Measurements from ENCODE around the gene GALNT13.

Gene GALNT13

GRCh38 chr2:153871231-153872221, at the start of gene GALNT13:
GALNT13 (plus strand) TSS chr2:153871922.
- DNase-seq, result no peak

DNA sequence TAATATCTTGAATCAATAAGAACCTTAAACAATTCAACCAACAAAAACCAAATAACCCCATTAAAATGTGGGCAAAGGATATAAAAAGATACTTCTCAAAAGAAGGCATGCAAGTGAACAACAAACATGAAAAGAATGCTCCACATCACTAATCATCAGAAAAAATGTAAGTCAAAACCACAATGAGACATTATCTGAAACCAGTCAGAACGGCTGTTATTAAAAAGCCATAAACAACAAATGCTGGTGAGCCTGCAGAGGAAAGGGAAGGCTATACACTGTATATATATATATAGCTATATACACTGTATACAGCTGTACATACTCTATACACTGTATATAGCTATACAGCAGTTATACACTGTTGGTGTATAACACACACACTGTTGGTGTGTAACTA, 47.8 kb upstream of the GALNT13 start:
- DNase-seq, result no peak

GRCh38 chr2:153828335-153828734, 43.4 kb upstream of the GALNT13 start:
- no peak for DNase-seq

GRCh38 chr2:153834662-153835061, 37.1 kb upstream of the GALNT13 start:
- no peak for DNase-seq

DNA sequence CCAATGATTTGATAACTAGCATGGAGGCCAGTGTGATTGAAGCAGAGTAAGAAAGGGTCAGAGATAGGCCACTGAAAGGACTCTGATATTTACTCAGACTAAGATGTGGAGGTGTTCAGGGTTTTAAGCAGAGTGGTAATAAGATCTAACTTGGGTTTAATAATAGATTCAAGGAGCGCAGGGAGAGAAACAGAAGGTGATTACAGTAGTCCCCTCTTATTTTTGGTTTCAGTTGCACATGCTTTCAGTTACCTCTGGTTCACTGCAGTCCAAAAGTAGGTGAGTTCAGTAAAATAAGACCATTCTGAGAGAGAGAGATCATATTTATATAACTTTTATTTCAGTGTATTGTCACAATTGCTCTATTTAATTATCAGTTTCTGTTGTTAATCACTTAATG, 13.5 kb upstream of the GALNT13 start:
- DNase-seq, result no peak

DNA sequence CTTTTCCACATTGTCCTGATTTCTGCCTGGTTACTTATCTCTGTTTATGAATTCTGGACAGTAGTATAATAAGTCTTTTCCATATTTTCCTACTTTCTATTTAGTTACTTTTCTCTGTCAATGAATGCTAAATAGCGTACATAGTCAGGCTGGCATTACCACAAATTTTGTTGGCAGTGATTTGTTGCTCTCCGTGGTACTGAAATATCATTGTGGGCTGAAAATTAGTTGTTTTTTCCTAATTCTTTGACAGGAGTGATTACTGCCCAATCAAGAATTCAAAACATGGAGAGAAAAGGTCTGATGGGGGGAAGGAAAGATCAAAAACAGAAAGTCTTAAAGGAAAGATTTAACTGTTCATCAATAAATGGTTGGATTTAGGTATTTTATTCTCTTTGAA, 7.7 kb upstream of the GALNT13 start:
- DNase-seq, result no peak

GRCh38 chr2:153866595-153866994, 5.1 kb upstream of the GALNT13 start:
- no peak for DNase-seq

- DNase-seq, result no peak
These were observed 1.4 kb upstream of the GALNT13 start for GRCh38 chr2:153870308-153870707.

- no peak for DNase-seq
These were observed 759 bp downstream of the GALNT13 start for GRCh38 chr2:153872311-153873051.

DNA sequence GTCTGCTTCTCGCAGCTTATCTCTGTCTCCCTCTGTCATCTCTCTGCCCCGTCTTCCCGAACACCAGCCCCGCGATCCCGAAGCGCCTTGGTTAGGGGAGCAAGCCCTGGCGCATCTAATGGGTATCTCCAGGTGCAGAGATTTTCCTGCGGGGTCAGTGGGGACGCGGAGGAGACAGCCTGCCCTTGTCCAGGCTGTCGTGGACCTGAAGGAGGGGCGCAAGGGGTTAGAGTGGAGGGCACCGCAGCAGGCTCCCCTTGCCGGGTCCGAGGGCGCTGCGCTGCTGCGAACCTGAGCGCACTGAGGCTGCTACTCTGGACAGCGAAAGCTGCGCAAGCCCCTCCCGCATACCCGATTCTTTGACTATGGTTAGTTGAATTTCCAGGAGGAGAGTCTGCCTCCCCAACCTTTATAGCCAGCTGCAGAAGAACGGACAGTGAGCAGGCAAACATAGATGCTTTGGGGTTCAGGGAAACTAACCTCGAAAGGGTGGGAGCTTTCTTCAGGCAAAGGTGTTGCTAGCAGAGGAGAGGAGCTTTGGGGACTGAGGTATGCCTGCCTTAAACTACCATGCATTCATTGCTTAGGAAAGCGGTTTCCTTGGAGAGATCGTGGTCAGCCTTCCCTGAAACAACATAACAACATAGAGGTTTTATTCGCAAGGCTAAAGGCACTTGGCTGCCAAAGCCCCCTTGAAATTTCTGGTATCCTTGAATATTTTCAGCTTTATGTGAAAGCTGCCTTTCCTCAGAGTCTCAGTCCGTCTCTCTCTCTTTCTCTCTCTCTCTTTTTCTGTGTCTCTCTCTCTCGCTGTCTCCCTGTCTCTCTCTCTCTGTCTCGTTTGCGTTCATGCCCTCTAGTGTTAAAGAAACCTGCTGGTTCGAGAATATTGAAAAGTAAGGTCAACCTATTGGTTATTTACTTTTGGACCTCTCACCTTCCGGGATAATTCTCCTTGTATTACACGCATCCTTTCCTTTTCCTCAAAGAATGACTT, 1.6 kb downstream of the GALNT13 start:
- no peak for DNase-seq

DNA sequence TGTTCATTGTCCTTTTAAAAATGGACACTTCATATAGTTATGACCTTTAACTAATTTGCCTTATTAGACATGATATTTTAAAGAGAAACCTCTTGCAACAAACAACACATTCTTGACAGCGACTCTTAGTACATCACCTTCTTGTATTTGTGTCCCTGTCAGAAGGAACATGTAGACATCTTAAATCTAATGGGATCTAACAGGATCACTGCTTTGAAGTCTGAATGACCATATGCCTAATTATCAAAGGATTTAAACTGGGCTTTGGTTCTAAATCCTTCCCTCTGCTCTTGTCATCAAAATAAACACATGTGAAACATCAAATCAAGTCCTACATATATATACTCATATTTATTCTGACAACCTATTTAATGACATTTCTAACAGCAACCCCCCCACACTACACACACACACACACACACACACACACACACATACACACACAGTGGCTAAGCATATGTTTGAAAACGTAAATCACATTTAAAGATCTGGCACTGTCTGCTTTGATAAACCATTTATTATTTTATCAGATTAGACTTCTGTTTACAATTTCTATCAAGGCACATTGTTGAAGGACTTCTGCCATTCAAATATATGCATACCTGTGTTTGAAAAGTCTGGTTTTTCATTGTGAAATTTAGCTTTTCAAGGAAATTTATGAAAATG, 4.2 kb downstream of the GALNT13 start:
- no peak for DNase-seq

DNA sequence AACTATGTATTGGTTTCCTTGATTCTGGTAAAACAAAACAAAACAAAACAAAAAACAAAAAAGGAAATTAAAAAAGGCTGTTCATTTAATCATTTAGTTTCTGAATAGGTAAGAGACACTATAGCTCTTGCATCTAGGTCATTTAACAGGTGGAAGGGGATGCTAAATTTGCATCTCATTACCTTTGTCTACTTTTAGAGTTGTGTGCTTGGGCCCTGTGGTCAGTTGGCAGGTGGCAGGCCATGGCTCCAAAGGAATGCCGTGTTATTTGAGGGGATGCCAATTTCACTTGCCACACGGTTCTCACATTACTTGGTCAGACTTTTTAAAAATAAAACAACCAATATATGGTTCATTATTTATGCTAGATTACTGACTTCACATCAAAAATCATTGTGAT, 9.2 kb downstream of the GALNT13 start:
- no peak for DNase-seq

- DNase-seq, result no peak
These were observed 15.1 kb downstream of the GALNT13 start for GRCh38 chr2:153886833-153887232.

GRCh38 chr2:153890576-153890975, 18.9 kb downstream of the GALNT13 start:
- DNase-seq, result no peak

- DNase-seq, result no peak
These were observed 19.3 kb downstream of the GALNT13 start for GRCh38 chr2:153891051-153891450.

DNA sequence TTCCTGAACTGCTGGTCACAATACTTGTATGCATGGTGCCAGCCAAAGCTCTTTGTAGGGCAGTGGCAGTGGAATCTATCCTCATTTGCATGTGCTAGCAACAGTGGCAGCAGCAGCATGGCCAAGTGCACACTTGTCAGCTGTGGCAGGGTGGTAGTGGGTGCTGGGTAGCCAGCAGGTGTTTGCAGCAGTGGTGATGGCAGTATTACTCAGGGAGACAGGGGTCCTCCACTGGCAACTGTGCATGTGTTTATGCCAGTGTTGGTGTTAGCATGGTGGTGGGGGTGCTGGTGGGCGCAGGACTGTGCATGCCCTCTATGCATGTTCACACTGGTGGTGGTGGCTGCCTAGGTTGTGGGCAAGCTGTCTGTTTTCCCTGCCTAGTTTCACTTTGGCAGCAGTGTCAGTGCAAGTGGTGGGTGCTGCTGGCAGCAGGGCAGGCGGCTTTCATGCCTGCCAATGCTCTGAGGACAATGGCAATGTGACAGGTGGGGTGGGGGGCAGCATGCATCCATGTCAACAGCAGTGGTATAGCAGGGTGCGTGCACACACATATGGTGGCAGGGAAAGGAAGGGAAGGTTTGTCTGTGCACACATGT, 41.2 kb downstream of the GALNT13 start:
- no peak for DNase-seq

DNA sequence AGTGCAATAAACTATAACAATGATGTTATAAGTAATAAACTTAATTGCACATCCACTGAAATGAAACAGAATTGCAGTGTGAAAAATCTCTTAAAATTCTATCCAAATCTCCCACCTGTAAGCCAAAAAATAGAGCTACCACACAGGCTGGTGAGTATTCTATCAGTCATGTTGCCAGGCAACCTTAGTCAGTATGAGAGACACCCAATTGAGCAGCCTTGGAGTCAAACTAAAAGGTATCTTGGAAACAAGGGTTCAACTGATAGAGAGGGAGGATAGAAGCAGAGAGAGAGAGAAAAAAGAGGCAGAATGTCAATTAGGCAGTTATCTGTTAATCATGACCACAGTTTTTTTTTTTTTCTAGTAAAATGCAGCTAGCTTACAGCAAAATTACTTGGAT, 45.8 kb downstream of the GALNT13 start:
- DNase-seq, result no peak

DNA sequence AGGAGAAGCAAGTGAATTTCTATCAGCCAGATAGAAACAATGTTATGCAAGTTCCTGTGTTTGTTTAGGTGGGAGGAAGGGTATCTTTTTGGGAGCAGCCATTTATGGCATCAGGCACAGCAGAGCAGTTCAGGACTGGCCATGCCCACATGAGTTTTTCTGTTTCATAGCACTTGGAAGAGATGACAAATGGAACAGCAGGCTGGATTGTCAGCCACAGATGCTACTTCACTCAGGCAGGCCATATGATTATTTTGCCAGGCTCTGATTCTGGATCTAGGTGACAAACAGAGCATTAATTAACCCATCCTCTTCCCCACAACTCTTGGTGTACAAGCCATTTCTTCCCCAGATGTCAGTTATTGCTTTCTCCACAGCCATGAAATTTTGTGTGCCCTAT, 63.8 kb downstream of the GALNT13 start:
- DNase-seq, result no peak

- DNase-seq, result no peak
These were observed 67.5 kb downstream of the GALNT13 start for GRCh38 chr2:153939124-153939796.

GRCh38 chr2:153940511-153940910, 68.8 kb downstream of the GALNT13 start:
- DNase-seq, result no peak

GRCh38 chr2:153944800-153945199, 73.1 kb downstream of the GALNT13 start:
- DNase-seq, result no peak
